Astrocyte of the cerebellum (primary cell): ENCODE results near the gene TMEM59.
"Not testable (repeated sequence)": the region's sequence is repeated elsewhere in the genome, so short reads cannot be mapped to it uniquely, and the experiment has no call there.

ENCODE experiments used
- DNase-seq: peaks from one replicate; pipeline ENCODE4 v3.0.0-alpha.2; 2011; ENCODE audit warnings: low read depth
- H3K4me3 ChIP-seq: 2 replicates; pipeline ENCODE4 v1.5.1; 2011; ENCODE audit warnings: mild to moderate bottlenecking, low read depth, low read length, moderate library complexity
- in situ Hi-C: cut with HindIII; loops from 2 replicates; pipeline ENCODE4 v1.10.0; 2017; ENCODE audit warnings: low sequenced_read_pairs
- TF ChIP-seq, protein P1 (sequence below): IDR thresholded peaks from 2 replicates; pipeline ENCODE4 v1.5.1; 2012; ENCODE audit warnings: low read length, low read depth, moderate library complexity, mild to moderate bottlenecking; ENCODE audit errors: missing control alignments

The TMEM59 gene

DNA sequence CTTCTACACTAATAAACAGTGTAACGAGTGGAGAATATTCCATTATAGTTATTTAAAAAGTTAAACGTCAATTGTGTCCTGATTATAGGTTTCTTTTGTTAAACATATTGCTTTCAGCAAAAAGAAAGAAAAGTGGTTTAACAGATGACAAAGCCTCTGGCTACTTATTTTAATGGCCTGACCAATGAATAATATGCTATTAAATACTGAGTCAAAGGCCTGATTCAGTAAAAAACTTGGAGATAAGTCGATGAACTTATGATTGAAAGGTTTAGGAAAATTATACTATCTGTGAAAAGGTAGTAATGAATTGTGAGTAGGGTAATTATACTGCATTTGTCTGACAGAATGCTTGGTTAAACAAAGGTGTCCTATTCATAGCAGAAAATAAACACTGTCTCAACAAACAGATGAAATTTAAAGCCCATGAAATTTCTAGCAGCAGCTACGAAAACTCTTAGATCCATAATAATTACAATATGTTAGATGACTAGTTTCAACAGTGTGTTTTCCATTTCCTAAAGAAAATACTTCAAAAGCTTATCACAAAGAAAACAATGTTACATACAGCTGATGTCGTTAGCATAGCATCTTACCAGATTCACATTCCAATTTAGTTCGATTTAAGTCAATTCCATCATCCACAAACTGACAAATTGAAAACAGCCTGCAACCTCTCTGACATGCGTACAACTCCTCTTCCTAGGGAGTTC lies 6.2 kb downstream of the TMEM59 start:
- in situ Hi-C loops = no loop called here
- TF ChIP-seq, protein P1, sequence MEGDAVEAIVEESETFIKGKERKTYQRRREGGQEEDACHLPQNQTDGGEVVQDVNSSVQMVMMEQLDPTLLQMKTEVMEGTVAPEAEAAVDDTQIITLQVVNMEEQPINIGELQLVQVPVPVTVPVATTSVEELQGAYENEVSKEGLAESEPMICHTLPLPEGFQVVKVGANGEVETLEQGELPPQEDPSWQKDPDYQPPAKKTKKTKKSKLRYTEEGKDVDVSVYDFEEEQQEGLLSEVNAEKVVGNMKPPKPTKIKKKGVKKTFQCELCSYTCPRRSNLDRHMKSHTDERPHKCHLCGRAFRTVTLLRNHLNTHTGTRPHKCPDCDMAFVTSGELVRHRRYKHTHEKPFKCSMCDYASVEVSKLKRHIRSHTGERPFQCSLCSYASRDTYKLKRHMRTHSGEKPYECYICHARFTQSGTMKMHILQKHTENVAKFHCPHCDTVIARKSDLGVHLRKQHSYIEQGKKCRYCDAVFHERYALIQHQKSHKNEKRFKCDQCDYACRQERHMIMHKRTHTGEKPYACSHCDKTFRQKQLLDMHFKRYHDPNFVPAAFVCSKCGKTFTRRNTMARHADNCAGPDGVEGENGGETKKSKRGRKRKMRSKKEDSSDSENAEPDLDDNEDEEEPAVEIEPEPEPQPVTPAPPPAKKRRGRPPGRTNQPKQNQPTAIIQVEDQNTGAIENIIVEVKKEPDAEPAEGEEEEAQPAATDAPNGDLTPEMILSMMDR = no peak
- DNase-seq = no peak
- H3K4me3 ChIP-seq = no peak overlapping the region

DNA sequence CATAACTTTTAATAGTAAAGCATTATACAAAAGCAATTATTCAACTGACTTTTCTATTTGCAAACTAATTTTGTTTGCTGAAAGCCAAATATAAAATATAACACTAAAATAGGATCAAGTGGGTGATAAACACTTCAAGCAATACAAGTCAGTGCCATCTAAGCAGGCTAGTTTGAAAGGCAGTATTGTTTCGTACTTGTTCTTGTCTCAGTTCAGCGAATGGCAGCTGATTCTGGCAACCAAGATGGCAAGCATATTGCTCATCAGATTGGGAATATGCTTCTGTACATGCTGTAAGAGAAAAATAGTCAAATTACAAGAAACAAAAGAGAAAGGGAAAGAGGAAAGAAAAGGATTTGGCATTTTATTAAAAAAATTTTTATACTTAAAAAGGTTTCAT lies 7.5 kb downstream of the TMEM59 start:
- in situ Hi-C loops = no loop called here
- TF ChIP-seq, protein P1 = no peak

DNA sequence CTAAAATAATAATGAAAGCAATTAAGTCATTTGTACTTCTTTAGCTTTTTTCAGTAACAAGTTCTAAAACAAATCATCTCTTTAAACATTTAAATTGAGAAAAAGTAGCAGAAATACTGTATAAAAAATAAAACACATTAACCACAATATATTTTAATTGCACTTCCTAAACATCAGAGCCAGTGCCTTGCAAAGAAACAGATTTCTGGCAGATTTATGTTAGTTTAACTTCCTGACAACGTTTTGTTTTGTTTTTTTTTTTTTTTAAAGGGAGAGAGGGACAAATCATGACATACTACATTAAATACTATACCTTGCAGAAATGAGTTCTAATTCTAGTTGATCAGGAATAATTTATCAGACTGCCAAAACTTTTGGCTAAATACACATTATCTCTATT lies 11.2 kb downstream of the TMEM59 start:
- H3K4me3 ChIP-seq = no peak overlapping the region
- TF ChIP-seq, protein P1 = no peak
- no peak for DNase-seq
- in situ Hi-C loops = no loop called here

More for the DNA sequence above, 7.5 kb downstream of the TMEM59 start:
- DNase-seq = no peak
- no peak overlapping the region for H3K4me3 ChIP-seq

DNA sequence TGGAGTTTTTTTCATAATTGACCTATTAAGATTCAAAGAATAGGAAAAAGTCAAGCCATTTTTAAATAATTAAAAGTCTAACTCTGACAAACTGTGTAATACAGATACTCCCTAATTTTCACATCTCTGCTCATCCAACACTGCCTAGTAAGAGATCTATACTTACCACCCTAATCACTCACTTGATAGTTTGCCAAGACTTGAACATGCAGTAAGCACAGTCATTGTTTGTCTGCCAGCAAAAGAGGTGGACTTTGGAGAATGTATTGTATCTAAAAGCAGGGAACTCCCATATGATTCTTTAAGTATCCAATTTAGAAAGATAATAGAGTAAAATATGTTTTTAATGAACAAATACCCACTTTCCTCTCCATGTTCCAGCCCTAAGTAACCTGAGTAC lies 15.5 kb downstream of the TMEM59 start:
- no peak overlapping the region for H3K4me3 ChIP-seq
- in situ Hi-C loops = no loop called here
- TF ChIP-seq, protein P1 = no peak
- no peak for DNase-seq

DNA sequence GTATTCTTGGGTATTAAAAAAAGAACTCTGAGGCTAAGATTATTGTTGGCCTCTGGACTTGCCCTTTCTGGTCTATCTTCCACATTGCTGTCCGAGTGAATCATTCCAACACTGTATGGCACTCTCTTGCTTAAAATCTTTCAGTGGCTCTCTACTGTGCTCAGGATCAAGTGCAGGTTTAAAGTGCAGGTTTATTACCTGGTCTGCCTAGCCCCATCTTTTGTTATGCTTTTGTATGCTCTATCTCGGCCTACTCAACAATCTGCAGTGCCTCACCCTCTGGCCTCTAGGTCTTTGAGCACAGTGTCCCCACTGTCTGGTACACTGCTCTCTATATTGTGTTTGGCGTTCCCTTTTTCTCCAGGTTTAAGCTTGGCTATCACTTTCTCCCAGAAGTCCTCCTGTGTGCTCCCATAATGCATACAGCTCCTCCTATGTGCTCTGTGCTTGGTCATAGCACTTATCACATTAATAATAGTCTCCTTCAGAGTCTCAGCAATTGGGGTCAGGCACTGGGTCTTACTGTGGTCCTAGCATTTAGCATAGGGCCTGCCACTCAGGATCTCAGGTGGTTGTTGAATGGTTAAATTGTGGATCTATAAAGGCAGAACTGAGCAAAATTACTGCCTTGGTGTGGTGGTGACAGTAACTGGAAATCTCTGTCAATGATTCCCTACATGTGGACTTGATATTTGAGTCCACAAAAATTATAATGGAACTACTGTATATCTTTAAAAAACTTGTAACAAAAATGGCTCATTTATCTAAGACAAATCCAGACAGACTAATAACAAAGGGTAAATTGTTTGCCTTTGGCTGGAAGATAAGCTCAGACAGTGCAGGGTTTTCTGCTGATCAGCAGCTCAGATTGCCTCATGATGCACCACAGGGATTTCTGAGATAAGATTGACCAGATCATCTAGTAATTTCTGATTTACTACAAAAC lies 24.4 kb downstream of the TMEM59 start:
- H3K4me3 ChIP-seq = no peak overlapping the region
- in situ Hi-C loops = no loop called here
- DNase-seq = no peak
- TF ChIP-seq, protein P1 = no peak

DNA sequence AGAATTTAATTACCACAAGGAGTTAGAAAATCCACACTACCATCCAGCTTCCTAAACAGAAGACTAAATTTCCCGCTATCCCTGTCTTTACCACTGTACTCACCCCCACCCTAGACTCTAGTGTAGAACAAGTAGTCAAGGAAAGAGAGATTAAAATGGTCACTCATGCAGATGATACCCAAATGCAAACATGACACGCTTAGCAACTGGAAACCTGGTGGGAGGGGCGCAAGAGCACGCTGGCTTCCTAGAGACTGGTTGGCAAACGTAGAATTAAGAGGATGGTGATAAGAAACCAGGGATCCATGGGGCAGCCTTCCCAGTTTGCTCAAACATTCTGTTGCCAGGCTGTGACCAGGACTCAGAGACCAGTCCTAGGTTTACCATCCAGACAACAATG lies 25.2 kb downstream of the TMEM59 start:
- in situ Hi-C loops = no loop called here
- no peak overlapping the region for H3K4me3 ChIP-seq
- TF ChIP-seq, protein P1 = no peak
- no peak for DNase-seq

DNA sequence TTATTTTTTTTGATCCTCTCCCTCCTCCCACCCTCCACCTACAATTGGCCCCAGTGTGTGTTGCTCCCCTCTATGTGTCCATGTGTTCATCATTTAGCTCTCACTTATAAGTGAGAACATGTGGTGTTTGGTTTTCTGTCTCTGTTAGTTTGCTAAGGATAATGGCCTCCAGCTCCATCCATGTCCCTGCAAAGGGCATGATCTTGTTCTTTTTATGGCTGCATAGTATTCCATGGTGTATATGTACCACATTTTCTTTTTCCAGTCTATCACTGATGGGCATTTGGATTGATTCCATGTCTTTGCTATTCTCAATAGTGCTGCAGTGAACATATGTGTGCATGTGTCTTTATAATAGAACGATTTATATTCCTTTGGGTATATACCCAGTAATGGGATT lies 28.2 kb downstream of the TMEM59 start:
- DNase-seq, in situ Hi-C loops, H3K4me3 ChIP-seq: not testable (repeated sequence)
